Fibroblast of the aortic adventitia (primary cell): Measurements from ENCODE around the gene NFKBIB. TPM values are rescaled to one million over a fixed set of nuclear protein-coding genes. Genes with fewer than 3 reads are reported as not detected.

Source experiments
- DNase-seq: peaks from one replicate; pipeline ENCODE4 v3.0.0-alpha.2; 2010; ENCODE audit warnings: low read depth
- H3K4me3 ChIP-seq: 2 replicates; pipeline ENCODE4 v1.5.1; 2011; ENCODE audit warnings: low read depth, mild to moderate bottlenecking, control low read depth, low read length, moderate library complexity
- total RNA-seq: library from RNA; depleted of rRNA; stranded (reverse); fragments of >200 nt; gene quantifications from 2 replicates; pipeline ENCODE4 v1.2.3, GENCODE V29; 2012; ENCODE audit warnings: low replicate concordance
- TF ChIP-seq, protein P1 (sequence below): IDR thresholded peaks from 2 replicates; pipeline ENCODE4 v1.5.1; 2011; ENCODE audit warnings: mild to moderate bottlenecking, low read length, control low read depth, inconsistent platforms; ENCODE audit not compliant: insufficient read depth

NFKBIB gene
- total RNA-seq, 1 donor: 8.0 TPM

GRCh38 chr19:38944981-38945506, 45.3 kb downstream of the NFKBIB start:
- TF ChIP-seq, protein P1, sequence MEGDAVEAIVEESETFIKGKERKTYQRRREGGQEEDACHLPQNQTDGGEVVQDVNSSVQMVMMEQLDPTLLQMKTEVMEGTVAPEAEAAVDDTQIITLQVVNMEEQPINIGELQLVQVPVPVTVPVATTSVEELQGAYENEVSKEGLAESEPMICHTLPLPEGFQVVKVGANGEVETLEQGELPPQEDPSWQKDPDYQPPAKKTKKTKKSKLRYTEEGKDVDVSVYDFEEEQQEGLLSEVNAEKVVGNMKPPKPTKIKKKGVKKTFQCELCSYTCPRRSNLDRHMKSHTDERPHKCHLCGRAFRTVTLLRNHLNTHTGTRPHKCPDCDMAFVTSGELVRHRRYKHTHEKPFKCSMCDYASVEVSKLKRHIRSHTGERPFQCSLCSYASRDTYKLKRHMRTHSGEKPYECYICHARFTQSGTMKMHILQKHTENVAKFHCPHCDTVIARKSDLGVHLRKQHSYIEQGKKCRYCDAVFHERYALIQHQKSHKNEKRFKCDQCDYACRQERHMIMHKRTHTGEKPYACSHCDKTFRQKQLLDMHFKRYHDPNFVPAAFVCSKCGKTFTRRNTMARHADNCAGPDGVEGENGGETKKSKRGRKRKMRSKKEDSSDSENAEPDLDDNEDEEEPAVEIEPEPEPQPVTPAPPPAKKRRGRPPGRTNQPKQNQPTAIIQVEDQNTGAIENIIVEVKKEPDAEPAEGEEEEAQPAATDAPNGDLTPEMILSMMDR: no peak
- no peak for DNase-seq
- H3K4me3 ChIP-seq: no peak overlapping the region

- no peak overlapping the region for H3K4me3 ChIP-seq
- TF ChIP-seq, protein P1: no peak
Measured at GRCh38 chr19:38945562-38946228, 45.9 kb downstream of the NFKBIB start.

DNA sequence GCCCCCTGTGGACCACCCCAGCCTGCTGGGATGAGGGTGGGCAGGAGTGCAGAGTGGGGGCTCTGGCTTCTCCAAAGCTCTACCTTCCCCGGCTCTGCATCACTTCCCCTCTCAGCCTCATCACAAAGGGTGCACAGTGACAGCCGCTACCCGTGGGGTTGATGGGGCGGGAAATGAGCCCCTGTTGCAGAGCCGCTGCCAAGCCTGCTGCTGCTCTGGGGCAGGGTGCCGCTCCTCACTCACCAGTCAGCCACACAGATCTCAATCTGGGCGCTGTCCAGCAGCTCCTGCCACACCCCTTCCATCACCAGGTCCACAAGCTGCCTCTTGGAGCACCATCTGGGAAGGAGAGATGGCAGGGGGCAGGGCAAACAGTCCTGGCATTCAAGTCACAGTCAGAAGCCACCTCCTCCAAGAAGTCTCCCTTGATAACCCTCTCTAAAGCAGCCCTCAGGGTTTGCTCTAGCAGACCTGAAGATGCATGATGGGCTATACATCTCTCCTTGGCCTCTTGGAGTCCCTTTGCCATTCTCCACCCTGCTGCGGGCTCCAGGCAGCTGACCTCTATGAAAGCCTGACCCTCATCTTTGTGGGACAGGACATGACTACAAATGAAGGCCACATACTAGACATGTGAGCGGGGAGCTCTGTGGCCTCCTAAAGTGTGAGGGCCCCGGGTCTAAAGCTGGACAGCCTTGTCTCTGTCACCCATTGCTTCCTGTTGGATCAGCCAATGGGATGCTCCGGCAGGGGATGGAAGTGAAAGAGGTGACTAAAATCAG, 46.7 kb downstream of the NFKBIB start:
- DNase-seq: no peak
- TF ChIP-seq, protein P1: no peak
- H3K4me3 ChIP-seq: no peak overlapping the region

More at GRCh38 chr19:38945562-38946228, 45.9 kb downstream of the NFKBIB start:
- no peak for DNase-seq

- DNase-seq: peak; percentile 22
- TF ChIP-seq, protein P1: no peak
- H3K4me3 ChIP-seq: peak overlapping the region; percentile 37
Measured at GRCh38 chr19:38949580-38950367, 50.0 kb downstream of the NFKBIB start.

DNA sequence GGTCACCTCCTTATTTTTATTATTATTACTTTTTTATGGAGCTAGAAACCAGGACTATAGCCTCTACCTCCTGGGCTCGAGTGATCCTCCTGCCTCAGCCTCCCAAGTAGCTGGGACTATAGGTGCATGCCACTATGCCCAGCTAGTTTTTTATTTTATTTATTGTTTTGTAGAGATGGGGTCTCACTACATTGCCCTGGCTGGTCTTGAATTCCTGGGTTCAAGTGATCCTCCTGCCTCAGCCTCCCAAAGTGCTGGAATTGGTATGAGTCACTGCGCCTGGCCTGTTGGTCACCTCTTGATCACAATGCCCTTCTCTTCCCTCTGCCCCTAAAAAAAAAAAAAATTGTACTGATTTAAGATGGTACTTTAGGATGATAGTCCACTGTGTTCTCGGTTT, 51.4 kb downstream of the NFKBIB start:
- DNase-seq: no peak
- TF ChIP-seq, protein P1: no peak
- no peak overlapping the region for H3K4me3 ChIP-seq

- DNase-seq: no peak
- no peak overlapping the region for H3K4me3 ChIP-seq
- TF ChIP-seq, protein P1: no peak
Measured at GRCh38 chr19:38952395-38953165, 52.8 kb downstream of the NFKBIB start.
